Right hindlimb (tissue), 1 donor: ENCODE data around the gene ADCY4.

Source experiments
- DNase-seq: peaks from one replicate; pipeline ENCODE4 v3.0.0-alpha.2; 2018

Gene ADCY4

GRCh38 chr14:24296341-24297157 is 38.3 kb downstream of the ADCY4 start:
- DNase-seq, result peak; percentile 73

- DNase-seq, result no peak
These were observed 41.3 kb downstream of the ADCY4 start for GRCh38 chr14:24293525-24293924.

DNA sequence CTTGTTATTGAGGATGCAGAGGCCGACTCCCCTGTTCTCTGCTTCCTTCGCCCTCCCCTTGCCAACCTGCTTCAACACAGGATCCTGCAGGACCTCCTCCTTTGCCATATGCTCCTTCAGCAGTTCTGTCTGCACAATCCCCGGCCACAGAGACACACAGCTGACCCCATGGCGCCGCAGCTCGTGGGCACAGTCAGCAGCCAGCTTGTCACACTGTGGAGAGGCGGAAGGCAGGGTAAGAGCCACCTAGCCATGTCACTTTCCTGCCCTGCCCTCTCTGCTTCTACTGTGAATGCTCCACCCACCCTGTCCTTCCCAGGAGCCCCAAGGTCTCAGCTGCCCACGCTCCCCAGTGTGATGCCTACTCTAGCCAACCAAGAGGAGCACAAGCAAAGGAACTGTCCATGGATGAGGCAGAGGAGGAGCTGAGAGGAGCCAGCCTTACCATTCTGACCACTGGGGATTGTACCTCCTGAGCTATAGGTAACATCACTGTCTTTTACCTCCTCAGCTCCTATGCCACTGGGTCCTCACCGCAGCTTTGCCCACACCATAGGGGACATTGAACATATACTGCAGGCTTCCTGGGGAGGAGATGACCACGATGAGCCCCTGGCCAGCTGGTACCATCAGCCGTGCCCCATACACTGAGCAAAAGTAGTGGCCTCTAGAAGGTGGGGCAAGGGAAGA is 42.6 kb downstream of the ADCY4 start:
- no peak for DNase-seq

- DNase-seq, result no peak
These were observed 43.3 kb downstream of the ADCY4 start for GRCh38 chr14:24291446-24292117.

DNA sequence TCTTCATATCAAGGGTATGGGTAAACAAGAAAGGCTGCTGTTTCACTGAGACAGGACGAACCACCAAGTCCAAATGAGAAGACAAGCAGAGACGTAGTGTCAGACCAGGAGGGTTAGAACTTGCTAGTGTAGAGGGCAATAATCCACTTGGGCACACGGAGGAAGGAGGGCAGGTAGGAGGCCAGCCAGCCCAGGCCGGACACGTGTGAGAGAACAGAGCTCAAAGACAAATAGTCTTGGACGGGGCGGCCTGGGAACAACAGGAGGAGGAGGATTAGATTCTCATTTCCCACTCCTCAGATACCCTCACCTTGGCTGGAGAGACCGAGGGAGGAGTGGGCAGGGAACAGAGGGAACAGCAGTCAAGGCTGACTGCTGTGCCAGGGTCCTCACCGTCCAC is 44.1 kb downstream of the ADCY4 start:
- DNase-seq, result no peak

- DNase-seq, result no peak
These were observed 45.1 kb downstream of the ADCY4 start for GRCh38 chr14:24289649-24290280.

DNA sequence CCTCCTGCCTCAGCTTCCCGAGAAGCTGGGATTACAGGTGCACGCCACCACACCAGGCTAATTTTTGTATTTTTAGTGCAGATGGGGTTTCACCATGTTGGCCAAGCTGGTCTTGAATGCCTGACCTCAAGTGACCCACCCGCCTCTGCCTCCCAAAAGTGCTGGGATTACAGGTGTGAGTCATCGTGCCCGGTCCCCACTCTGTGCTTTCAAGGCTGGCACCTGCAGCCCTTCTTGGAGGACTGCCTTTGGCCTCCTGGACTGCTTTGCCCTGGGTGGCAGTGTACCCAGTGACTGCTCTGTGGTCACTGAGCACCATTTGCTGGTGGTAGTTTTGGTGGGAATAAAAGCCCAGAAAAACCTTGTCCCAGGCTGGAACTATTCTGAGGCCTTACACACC is 47.9 kb downstream of the ADCY4 start:
- DNase-seq, result no peak

DNA sequence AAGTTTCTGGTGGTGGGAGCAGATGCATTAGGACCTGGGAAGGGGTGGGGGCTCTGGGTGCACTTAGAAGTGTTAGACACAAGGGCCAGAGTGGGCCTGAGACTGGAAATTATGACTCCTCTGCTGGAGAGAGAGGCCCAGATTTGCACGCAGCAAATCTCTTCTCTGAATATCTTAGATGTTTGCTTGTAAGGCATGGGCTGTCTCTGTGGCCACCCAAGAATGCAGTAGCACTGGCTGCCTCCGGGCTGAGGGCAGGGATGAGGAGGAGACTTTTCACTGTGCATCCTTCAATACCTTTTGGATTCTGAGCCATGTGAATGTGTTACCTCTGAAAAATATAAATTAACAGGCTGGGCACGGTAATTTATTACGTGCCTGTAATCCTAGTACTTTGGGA is 49.5 kb downstream of the ADCY4 start:
- DNase-seq, result no peak

DNA sequence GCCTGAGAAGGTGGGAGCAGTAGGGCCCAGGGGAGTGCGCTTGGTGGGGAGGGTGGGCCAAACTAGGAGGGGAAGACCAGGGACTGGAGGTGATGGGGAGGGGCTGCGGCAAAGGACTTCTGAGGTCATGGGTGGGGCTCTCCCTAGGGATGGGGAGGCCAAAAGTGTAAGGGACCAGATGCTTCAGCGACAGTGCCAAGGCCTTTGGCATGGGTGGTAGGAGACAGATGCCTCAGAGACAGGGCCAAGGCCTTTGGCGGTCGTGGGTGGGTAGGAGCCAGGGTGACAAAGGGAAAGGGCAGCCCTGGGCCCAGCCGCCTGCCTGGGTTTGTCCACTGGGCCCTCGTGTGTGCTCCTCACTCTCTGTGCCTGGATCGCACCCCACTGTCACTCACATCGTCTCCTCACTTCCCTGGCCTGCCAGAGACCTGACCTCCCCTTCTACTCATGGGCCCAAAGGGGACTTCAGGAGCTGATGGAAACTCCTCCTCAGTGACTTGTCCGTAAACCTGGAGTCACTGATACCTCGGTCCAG is 50.3 kb downstream of the ADCY4 start:
- no peak for DNase-seq

DNA sequence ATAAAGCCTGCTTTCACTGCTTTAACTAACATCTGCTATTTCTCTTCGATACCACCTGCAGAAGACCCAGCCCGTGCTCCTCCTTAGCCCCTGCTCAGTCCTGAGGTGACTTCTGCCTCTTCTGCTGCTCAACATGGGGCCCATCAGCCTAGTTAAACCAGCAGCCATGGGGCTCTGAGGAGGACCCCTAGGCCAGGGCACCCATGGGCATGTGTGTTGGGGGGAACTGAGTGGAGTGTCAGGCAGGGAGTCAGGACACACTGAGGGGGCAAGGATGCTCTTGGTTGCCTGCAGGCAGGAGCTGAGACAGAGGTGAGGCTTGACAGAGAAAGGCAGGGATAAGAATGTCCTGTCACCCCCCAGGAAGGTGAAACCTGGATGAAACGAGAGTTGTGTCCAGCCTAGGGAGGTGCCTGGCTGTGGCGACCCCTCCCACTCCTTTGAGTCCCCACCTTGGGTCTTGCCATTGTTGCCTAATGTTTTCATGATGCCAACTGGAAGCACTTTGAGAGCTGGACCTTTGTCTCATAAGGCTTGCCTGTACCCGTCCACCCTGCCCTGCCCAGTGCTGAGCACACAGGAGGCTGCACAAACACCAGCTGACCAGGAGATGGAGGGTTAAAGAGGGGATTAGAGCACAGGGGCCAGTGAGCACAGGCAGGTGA is 50.9 kb downstream of the ADCY4 start:
- no peak for DNase-seq

DNA sequence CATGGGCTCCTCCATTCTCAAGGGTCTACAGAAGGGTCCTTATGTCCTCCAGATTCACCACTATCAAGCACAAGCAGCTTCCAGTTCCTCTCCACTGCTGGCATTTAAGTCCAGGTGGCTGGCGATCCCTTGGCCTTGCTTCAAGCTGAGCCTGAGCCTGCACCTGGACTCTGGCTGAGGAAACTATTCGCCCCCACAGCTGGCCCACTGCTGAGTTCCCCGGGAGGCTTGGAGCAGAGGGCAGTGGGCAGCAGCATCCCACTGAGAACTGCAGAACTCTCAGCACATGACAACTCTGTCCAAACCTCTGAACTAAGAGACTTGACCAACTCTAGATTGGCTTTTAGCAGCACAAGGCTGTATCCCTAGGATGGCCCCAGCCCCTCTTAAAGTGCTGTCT is 52.1 kb downstream of the ADCY4 start:
- no peak for DNase-seq

DNA sequence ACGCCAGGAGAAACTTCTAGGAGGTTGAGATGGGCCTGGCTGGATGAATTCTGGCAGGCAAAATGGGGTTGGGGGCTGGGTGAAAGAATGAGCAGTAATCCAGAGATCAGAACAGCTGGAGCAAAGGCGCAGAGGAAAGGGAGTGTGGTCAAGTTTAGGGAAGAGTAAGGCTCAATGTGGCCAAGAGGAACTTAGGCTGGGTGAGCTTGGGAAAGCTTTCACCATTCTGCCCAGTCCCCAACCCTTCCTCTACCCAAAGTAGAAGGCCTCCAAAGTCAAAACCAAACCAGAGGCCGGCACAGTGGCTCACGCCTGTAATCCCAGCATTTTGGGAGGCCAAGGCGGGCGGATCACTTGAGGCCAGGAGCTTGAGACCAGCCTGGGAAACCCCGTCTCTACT is 53.2 kb downstream of the ADCY4 start:
- DNase-seq, result no peak

- no peak for DNase-seq
These were observed 53.9 kb downstream of the ADCY4 start for GRCh38 chr14:24280797-24281460.

DNA sequence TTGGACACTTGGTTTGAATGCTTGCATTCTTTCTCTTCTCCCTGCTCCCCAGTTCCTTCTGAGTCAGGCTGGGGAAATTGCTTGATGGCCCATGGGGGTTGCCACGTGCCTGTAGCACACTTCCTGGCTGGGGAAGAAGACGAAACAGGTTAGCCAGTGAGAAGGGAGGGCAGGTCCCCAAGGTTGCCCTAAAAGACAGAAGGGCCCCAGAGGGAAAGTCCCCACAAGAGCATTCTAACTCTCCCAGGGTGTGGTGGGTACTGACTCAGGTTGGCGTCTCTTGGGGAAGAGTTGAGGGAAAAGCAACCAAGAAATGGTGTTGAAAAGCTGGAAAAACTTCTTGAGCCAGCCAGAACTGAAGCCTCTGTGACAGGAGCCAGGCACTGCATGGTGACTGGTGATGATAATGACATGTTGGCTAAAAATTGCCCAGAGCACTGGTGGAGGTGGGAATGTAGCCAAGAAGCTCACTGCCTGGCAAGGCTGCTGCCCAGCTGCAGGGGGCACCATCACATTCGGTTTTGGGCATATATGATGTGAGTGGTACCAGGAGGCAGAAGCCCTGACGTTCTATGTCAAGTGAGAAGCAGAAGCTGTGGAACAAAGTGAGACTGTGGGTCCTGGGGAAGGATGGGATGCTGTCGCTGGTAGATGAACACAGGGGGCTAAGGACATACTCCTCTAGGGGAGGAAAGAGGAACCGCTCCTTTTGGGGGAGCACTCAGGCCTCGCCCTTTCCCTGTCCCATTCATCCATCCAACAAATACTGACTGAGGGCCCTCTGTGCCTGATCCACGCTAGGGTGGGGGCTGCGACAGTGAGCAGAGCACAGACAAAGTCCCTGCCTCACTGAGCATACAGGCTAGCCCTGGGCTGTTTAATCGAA is 55.3 kb downstream of the ADCY4 start:
- no peak for DNase-seq

DNA sequence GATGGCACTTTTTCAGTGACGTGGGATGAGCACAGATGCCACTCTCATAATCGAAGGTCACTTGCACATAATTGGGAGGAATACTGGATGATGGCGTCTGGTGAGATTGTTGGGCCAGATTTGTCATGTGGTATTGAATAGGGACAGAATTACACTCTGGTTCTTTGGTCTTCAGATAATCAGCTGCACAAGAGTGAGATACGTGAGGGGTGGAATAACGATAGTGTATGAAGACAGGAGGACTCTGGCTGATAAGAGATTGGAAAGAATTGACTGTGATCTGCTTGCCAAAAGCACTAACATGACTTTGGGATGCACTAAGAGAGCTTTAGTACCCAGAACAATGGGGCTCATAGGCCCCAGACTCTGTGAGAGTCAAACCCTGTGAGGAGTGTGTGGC is 56.4 kb downstream of the ADCY4 start:
- DNase-seq, result no peak

- DNase-seq, result no peak
These were observed 57.1 kb downstream of the ADCY4 start for GRCh38 chr14:24277606-24278321.

DNA sequence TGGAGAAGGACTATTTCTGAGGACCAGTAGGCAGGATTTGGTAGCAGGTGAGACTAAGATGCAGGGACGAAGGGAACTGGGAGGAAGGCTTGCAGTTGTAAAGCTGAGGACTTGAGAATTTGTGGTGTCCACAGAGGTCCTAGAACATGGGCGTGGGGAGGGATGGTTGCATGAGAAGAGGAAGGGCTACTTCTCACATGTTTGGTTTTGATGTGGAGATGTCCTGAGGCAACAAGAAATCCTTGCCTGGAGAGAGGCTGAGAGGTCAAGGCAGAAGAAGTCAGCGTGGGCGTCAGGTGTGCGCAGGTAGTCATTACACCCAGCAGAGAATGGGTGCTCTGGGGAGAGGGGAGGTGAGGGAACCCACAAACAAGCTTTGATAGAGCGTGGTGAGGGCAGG is 57.8 kb downstream of the ADCY4 start:
- DNase-seq, result no peak

GRCh38 chr14:24274101-24274543 is 60.7 kb downstream of the ADCY4 start:
- no peak for DNase-seq

DNA sequence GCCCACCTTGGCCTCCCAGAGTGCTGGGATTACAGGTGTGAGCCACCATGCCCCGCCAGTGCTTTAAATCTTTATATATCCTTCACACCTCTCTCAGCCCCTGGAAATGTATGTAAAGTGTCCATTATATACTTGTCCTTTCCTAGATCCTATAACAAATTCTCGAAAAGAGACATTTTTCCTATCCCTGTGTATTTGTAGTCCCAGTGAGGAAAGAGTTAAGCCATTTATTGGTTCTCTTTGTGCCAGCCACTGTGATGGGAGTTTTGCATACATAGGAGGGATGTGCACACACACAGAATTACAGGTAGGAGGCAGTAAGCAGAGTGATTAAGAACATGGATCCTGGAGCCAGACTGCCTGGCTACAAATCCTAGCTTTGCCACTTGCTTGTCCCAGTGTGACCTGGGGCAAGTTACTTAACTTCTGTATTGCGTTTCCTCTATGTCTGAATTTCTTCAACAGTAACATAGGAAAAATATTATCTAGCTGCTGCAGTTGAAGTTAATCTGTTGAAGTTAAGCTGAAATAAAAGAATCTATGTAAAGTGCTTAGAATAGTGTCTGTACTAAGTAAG is 61.4 kb downstream of the ADCY4 start:
- DNase-seq, result no peak

GRCh38 chr14:24272467-24272866 is 62.4 kb downstream of the ADCY4 start:
- DNase-seq, result no peak
